ENCODE data around the gene NOX1.

The NOX1 gene

DNA sequence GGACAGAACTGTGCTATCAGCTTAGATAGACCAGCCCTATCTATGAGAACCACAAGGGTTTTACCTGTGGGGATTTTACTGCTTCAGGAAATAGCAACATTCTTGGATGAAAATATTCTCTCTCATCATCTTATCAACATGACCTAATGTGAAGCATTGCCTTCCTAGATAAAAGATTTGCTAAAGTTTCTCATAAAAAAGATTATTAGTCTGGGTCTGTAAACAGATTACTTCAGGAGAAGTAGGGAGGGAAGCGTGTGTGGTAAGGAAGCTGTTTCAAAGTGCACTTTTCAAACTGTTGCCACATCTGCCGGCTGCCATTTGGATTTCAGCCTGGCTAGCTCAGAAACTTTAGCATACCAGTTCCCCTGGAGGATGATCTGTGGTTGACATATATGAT lies at the start of gene NOX1:
NOX1 (minus strand) TSS at position 35 of the 400 bp plus-strand sequence. CDS start 220 bp downstream, outside the sequence.
- TF ChIP-seq, protein P1, sequence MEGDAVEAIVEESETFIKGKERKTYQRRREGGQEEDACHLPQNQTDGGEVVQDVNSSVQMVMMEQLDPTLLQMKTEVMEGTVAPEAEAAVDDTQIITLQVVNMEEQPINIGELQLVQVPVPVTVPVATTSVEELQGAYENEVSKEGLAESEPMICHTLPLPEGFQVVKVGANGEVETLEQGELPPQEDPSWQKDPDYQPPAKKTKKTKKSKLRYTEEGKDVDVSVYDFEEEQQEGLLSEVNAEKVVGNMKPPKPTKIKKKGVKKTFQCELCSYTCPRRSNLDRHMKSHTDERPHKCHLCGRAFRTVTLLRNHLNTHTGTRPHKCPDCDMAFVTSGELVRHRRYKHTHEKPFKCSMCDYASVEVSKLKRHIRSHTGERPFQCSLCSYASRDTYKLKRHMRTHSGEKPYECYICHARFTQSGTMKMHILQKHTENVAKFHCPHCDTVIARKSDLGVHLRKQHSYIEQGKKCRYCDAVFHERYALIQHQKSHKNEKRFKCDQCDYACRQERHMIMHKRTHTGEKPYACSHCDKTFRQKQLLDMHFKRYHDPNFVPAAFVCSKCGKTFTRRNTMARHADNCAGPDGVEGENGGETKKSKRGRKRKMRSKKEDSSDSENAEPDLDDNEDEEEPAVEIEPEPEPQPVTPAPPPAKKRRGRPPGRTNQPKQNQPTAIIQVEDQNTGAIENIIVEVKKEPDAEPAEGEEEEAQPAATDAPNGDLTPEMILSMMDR (IDR thresholded peaks at IDR 0.05; ENCODE audit: low read depth, low read length, missing control alignments), result no peak

DNA sequence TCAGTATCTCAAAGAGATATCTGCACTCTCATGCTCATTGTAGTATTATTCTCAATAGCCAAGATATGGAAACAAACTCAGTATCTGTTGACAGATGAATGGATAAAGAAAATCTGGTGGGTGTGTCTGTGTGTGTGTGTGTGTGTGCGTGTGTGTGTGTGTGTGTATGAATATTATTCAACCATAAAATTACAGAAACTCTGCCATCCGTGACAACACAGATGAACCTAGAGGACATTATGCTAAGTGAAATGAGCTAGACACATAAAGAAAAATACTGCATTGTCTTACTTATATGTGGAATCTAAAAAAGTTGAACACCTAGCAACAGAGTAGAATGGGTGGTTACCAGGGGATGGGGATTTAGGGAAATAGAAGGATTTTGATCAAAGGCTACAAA lies 41.4 kb upstream of the NOX1 start:
- in situ Hi-C loops (cut with HindIII; ENCODE audit: low pct_ligation_motif_present, low sequenced_read_pairs), result no loop called here
- no peak for DNase-seq
- H3K27ac ChIP-seq, result no peak overlapping the region

More for the DNA sequence above, at the start of gene NOX1:
- Histone ChIP-seq H3K4me3 (ENCODE audit: low read depth, low read length) (no peak within 1 kb of the TSS), H3K27ac (no peak within 1 kb of the TSS), H3K36me3 (replicated peaks) (no peaks in the 10 kb centered on the region), H3K27me3 (replicated peaks) (no peaks in the 10 kb centered on the region)
- no peak for DNase-seq
- in situ Hi-C loops (cut with HindIII; ENCODE audit: low pct_ligation_motif_present, low sequenced_read_pairs), result no loop called here

DNA sequence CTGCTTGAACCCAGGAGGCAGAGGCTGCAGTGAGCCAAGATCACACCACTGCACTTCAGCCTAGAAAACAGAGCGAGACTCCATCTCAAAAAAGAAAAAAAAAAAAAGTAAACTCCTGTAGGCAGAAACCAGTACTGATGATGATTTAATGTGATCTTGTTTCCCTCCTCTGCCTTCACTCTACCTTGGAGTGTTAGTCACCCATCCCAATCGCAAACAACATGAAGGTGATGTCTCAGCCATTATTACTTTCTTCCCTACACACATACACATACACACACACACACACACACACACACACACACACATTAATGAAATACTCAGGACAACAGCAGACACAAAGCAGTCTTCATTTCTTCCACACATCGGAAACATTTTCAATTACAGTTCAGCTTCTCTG lies 39.0 kb upstream of the NOX1 start:
- in situ Hi-C loops (cut with HindIII; ENCODE audit: low pct_ligation_motif_present, low sequenced_read_pairs), result no loop called here
- DNase-seq, result no peak
- no peaks in the 10 kb centered on the region for H3K27me3 ChIP-seq (replicated peaks)
- TF ChIP-seq, protein P1 (IDR thresholded peaks at IDR 0.05; ENCODE audit: low read depth, low read length, missing control alignments), result no peak
- H3K36me3 ChIP-seq (replicated peaks), result no peaks in the 10 kb centered on the region
- no peak overlapping the region for H3K27ac ChIP-seq
- no peak overlapping the region for H3K4me3 ChIP-seq (ENCODE audit: low read depth, low read length)

More for the DNA sequence above, 41.4 kb upstream of the NOX1 start:
- Histone ChIP-seq H3K36me3 (replicated peaks) (no peaks in the 10 kb centered on the region), H3K4me3 (ENCODE audit: low read depth, low read length) (no peak overlapping the region), H3K27me3 (replicated peaks) (no peaks in the 10 kb centered on the region)
- TF ChIP-seq, protein P1 (IDR thresholded peaks at IDR 0.05; ENCODE audit: low read depth, low read length, missing control alignments), result no peak

DNA sequence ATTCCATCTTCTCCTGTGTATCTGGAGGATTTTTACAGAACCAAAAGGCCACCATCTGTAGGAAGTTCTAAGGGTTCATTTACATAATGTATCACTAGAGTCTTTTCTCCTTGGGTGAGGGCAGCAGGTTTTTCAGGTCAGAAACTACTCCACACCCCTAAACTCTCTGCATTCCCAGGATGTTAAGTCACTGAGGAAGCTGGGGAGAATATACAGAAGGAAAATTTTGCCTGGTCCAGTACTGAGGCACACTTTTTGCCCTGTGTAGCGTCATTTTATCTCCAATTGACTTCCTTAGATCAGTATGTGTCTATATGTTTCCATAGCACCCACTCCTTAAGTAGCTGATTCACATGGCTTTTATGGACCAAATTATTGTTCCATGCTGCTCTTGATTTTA lies 37.6 kb upstream of the NOX1 start:
- H3K27me3 ChIP-seq (replicated peaks), result no peaks in the 10 kb centered on the region
- no peaks in the 10 kb centered on the region for H3K36me3 ChIP-seq (replicated peaks)
- H3K4me3 ChIP-seq (ENCODE audit: low read depth, low read length), result no peak overlapping the region
- no peak overlapping the region for H3K27ac ChIP-seq
- in situ Hi-C loops (cut with HindIII; ENCODE audit: low pct_ligation_motif_present, low sequenced_read_pairs), result no loop called here
- TF ChIP-seq, protein P1 (IDR thresholded peaks at IDR 0.05; ENCODE audit: low read depth, low read length, missing control alignments), result no peak
- DNase-seq, result no peak

DNA sequence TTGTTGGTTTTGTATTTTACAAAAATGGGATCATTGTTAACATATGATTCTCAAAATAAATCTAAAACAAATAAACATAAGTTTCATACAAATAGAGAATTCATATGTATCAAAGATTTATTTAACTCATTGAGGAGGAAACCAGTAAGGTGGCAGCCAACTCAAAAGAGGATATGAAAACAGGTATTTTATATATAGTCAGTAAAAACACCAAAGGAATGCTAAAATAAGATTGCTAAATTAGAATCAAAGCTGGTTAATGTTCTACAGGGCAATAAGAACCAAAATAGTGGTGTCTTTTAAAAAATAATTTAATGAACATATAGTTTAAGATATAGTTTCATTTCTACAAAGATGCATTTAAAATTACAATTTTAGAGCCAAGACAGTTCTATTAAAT lies 31.5 kb upstream of the NOX1 start:
- H3K36me3 ChIP-seq (replicated peaks), result no peaks in the 10 kb centered on the region
- no peaks in the 10 kb centered on the region for H3K27me3 ChIP-seq (replicated peaks)
- in situ Hi-C loops (cut with HindIII; ENCODE audit: low pct_ligation_motif_present, low sequenced_read_pairs), result no loop called here
- DNase-seq, result no peak
- H3K4me3 ChIP-seq (ENCODE audit: low read depth, low read length), result no peak overlapping the region
- H3K27ac ChIP-seq, result no peak overlapping the region
- TF ChIP-seq, protein P1 (IDR thresholded peaks at IDR 0.05; ENCODE audit: low read depth, low read length, missing control alignments), result no peak

DNA sequence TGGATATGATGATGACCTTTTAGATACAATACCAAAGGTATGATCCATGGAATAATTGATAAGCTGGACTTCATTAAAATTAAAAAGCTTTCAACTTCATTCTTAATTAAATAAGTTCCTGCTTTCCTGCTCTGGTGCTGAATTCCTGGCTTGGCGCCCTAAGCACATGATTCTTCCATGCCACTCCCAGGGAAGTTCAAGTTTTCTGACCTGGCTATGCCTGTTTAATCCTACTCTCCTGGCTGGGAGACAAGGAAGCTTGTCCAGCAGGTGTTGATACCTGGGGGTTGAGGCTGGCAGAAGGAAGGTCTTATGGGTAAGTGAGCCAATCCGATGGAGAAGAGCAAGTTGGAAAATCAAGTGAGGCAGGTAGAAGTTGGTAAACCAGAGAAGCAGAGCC lies 30.3 kb upstream of the NOX1 start:
- H3K36me3 ChIP-seq (replicated peaks), result no peaks in the 10 kb centered on the region
- H3K27ac ChIP-seq, result no peak overlapping the region
- no peaks in the 10 kb centered on the region for H3K27me3 ChIP-seq (replicated peaks)
- no peak for DNase-seq
- H3K4me3 ChIP-seq (ENCODE audit: low read depth, low read length), result no peak overlapping the region
- TF ChIP-seq, protein P1 (IDR thresholded peaks at IDR 0.05; ENCODE audit: low read depth, low read length, missing control alignments), result no peak
- in situ Hi-C loops (cut with HindIII; ENCODE audit: low pct_ligation_motif_present, low sequenced_read_pairs), result no loop called here
